Uterus (tissue), 4 donors: ENCODE results near the gene LUZP2. TPM values are rescaled to one million over a fixed set of nuclear protein-coding genes. Genes with fewer than 3 reads are reported as not detected.

Experiments used
- DNase-seq, 2 donors: peaks; one replicate each; pipeline ENCODE4 v3.0.0-alpha.2; 2019 to 2020
- H3K27ac ChIP-seq, 2 donors: fragments of 200-600 bp; sonication (generic); 1 replicate in 1 of 2; 2 replicates in 1 of 2; pipeline ENCODE4 v1.5.1; 2016 to 2018
- H3K27me3 ChIP-seq, 2 donors: fragments of 200-600 bp; sonication (generic); one replicate each; pipeline ENCODE4 v1.5.1; 2018 to 2019; ENCODE audit warnings: control low read depth in 1 of 2
- H3K36me3 ChIP-seq, 2 donors: fragments of 200-600 bp; sonication (generic); one replicate each; pipeline ENCODE4 v1.5.1; 2019; ENCODE audit warnings: control low read depth in 1 of 2
- H3K4me1 ChIP-seq, 2 donors: fragments of 200-600 bp; sonication (generic); one replicate each; pipeline ENCODE4 v1.5.1; 2018 to 2019; ENCODE audit warnings: control low read depth in 1 of 2
- H3K4me3 ChIP-seq, 2 donors: fragments of 200-600 bp; sonication (generic); 1 replicate in 1 of 2; 2 replicates in 1 of 2; pipeline ENCODE4 v1.5.1; 2018 to 2019; ENCODE audit warnings: mild to moderate bottlenecking in 1 of 2
- H3K9me3 ChIP-seq, 2 donors: fragments of 200-600 bp; sonication (generic); one replicate each; pipeline ENCODE4 v1.5.1; 2019; ENCODE audit warnings: control low read depth in 1 of 2
- POLR2A ChIP-seq, 2 donors: fragments of 450-650 bp; IDR thresholded peaks; one replicate each; pipeline ENCODE4 v1.6.1; 2016; ENCODE audit warnings: antibody characterized with exemption in 2 of 2, mild to moderate bottlenecking in 1 of 2, moderate library complexity in 1 of 2
- intact Hi-C: fragments of 100-400 bp; cut with DNase I; formaldehyde crosslinking; loops from one replicate; pipeline ENCODE4 v1.15.1; 2023; ENCODE audit warnings: low total_unique reads
- total RNA-seq, 4 donors: library from RNA; depleted of rRNA in 3 of 4; stranded (reverse); fragments of >200 nt in 3 of 4; gene quantifications; one replicate each; pipeline versions ENCODE4 v1.1.0 to v1.2.4, GENCODE V29; 2014 to 2023
- TF ChIP-seq, protein P1 (sequence below), 4 experiments: fragments of 200-600 bp in 2 of 4; fragments of 450-650 bp in 2 of 4; sonication (generic) in 2 of 4; IDR thresholded peaks; one replicate each; pipeline ENCODE4 v1.5.1; 2016 to 2019; ENCODE audit warnings: antibody characterized with exemption in 4 of 4, mild to moderate bottlenecking in 2 of 4, moderate library complexity in 1 of 4
- donor health status: DM: yes; HTN: yes; CAD: no.

LUZP2 gene
- total RNA-seq = 10 to 100 TPM in 1 of 4 donors, under 1 TPM in 1, not detected in 2; 0.24 to 13.8 TPM

GRCh38 chr11:24496736-24497725 is at the start of gene LUZP2:
Gene LUZP2 (plus strand): TSS chr11:24497053.
- no peak for DNase-seq
- intact Hi-C loops = no loop called here
- H3K9me3 ChIP-seq = no peaks in the 10 kb centered on the region
- H3K27ac ChIP-seq = no peak within 1 kb of the TSS
- H3K4me3 ChIP-seq = peak within 1 kb of the TSS in 1 of 2 donors; percentile 9
- H3K36me3 ChIP-seq = no peaks in the 10 kb centered on the region
- no peaks in the 10 kb centered on the region for H3K27me3 ChIP-seq
- no peaks in the 10 kb centered on the region for H3K4me1 ChIP-seq
- TF ChIP-seq POLR2A (IDR thresholded peaks at IDR 0.05) = no peak
- TF ChIP-seq, protein P1, sequence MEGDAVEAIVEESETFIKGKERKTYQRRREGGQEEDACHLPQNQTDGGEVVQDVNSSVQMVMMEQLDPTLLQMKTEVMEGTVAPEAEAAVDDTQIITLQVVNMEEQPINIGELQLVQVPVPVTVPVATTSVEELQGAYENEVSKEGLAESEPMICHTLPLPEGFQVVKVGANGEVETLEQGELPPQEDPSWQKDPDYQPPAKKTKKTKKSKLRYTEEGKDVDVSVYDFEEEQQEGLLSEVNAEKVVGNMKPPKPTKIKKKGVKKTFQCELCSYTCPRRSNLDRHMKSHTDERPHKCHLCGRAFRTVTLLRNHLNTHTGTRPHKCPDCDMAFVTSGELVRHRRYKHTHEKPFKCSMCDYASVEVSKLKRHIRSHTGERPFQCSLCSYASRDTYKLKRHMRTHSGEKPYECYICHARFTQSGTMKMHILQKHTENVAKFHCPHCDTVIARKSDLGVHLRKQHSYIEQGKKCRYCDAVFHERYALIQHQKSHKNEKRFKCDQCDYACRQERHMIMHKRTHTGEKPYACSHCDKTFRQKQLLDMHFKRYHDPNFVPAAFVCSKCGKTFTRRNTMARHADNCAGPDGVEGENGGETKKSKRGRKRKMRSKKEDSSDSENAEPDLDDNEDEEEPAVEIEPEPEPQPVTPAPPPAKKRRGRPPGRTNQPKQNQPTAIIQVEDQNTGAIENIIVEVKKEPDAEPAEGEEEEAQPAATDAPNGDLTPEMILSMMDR (IDR thresholded peaks at IDR 0.05) = no peak

GRCh38 chr11:24453129-24453718 is 43.6 kb upstream of the LUZP2 start:
- intact Hi-C loops = no loop called here
- no peaks in the 10 kb centered on the region for H3K36me3 ChIP-seq
- TF ChIP-seq, protein P1 (IDR thresholded peaks at IDR 0.05) = no peak
- no peak for TF ChIP-seq POLR2A (IDR thresholded peaks at IDR 0.05)
- no peak for DNase-seq
- H3K9me3 ChIP-seq = no peaks in the 10 kb centered on the region
- H3K27me3 ChIP-seq = no peaks in the 10 kb centered on the region
- no peaks in the 10 kb centered on the region for H3K4me1 ChIP-seq
- no peak overlapping the region for H3K27ac ChIP-seq
- no peak overlapping the region for H3K4me3 ChIP-seq

DNA sequence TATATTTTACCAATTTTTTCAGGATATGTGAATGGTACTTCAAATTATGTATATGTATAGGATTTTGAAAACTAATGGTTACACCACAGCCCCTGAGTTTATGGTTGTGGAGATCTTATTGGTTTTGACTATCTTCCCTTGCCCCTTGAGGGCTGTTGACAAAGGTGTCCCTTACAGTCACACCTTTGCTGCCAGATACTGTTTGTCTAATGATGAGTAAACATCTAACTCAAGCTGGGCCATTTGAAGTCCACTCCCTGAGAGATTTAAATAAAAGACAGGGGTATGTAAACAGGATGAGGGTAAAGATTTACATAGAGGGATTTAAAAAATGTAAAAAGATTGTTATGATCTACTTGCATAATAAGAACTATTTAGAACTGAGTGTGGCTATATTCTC is 38.9 kb upstream of the LUZP2 start:
- H3K27ac ChIP-seq = no peak overlapping the region
- H3K27me3 ChIP-seq = no peaks in the 10 kb centered on the region
- DNase-seq = no peak
- H3K4me3 ChIP-seq = no peak overlapping the region
- H3K9me3 ChIP-seq = no peaks in the 10 kb centered on the region
- no peaks in the 10 kb centered on the region for H3K36me3 ChIP-seq
- TF ChIP-seq POLR2A (IDR thresholded peaks at IDR 0.05) = no peak
- TF ChIP-seq, protein P1 (IDR thresholded peaks at IDR 0.05) = no peak
- no peaks in the 10 kb centered on the region for H3K4me1 ChIP-seq
- intact Hi-C loops = no loop called here

- Histone ChIP-seq H3K4me3 (no peak overlapping the region), H3K4me1 (no peaks in the 10 kb centered on the region), H3K27me3 (no peaks in the 10 kb centered on the region), H3K27ac (no peak overlapping the region), H3K9me3 (no peaks in the 10 kb centered on the region), H3K36me3 (no peaks in the 10 kb centered on the region)
- TF ChIP-seq POLR2A (IDR thresholded peaks at IDR 0.05) = no peak
- TF ChIP-seq, protein P1 (IDR thresholded peaks at IDR 0.05) = no peak
- no peak for DNase-seq
- intact Hi-C loops = no loop called here
Observed at GRCh38 chr11:24470431-24470830, 26.4 kb upstream of the LUZP2 start.

GRCh38 chr11:24471084-24471483 is 25.8 kb upstream of the LUZP2 start:
- intact Hi-C loops = no loop called here
- Histone ChIP-seq H3K36me3 (no peaks in the 10 kb centered on the region), H3K9me3 (no peaks in the 10 kb centered on the region), H3K4me3 (no peak overlapping the region), H3K27me3 (no peaks in the 10 kb centered on the region), H3K4me1 (no peaks in the 10 kb centered on the region), H3K27ac (no peak overlapping the region)
- no peak for TF ChIP-seq POLR2A (IDR thresholded peaks at IDR 0.05)
- TF ChIP-seq, protein P1 (IDR thresholded peaks at IDR 0.05) = no peak
- DNase-seq = no peak
